Neural cell (in vitro differentiated cells): ENCODE results near the gene C2CD4B. TPM values are rescaled to one million over a fixed set of nuclear protein-coding genes. Genes with fewer than 3 reads are reported as not detected.

Source experiments
- H2AFZ ChIP-seq: fragments of 200-600, 300-800 bp; sonication (generic), shearing (Covaris generic); 2 replicates; pipeline ENCODE4 v1.6.0; 2014; ENCODE audit warnings: low read depth, mild to moderate bottlenecking, antibody characterized with exemption, low read length, moderate library complexity
- H3F3A ChIP-seq: fragments of 200-600 bp; shearing (Covaris generic); 2 replicates; pipeline ENCODE4 v1.6.1; 2016; ENCODE audit warnings: mild to moderate bottlenecking, moderate library complexity, mixed read lengths, antibody characterized with exemption, low read length; ENCODE audit not compliant: insufficient read depth, poor library complexity, severe bottlenecking
- H3K27ac ChIP-seq: fragments of 200-600, 300-800 bp; sonication (generic), shearing (Covaris generic); 2 replicates; pipeline ENCODE4 v1.5.1; 2014; ENCODE audit warnings: mild to moderate bottlenecking, low read length, moderate library complexity
- H3K27me3 ChIP-seq: fragments of 300-800, 200-600 bp; sonication (generic), shearing (Covaris generic); 2 replicates; pipeline ENCODE4 v1.6.0; 2014; ENCODE audit warnings: mild to moderate bottlenecking, low read depth, low read length, moderate library complexity; ENCODE audit not compliant: insufficient read depth
- H3K36me3 ChIP-seq: fragments of 300-800, 200-600 bp; sonication (generic), shearing (Covaris generic); 2 replicates; pipeline ENCODE4 v1.5.1; 2014; ENCODE audit warnings: mild to moderate bottlenecking, antibody characterized with exemption, low read length, moderate library complexity; ENCODE audit not compliant: insufficient read depth
- H3K4me2 ChIP-seq: fragments of 300-800, 200-600 bp; sonication (generic), shearing (Covaris generic); 2 replicates; pipeline ENCODE4 v1.6.0; 2014; ENCODE audit warnings: mild to moderate bottlenecking, low read length
- H3K4me3 ChIP-seq: fragments of 300-800, 200-600 bp; sonication (generic), shearing (Covaris generic); 2 replicates; pipeline ENCODE4 v1.5.1; 2014; ENCODE audit warnings: mild to moderate bottlenecking, low read length, moderate library complexity
- H3K79me2 ChIP-seq: fragments of 200-600 bp; shearing (Covaris generic); replicated peaks from 2 replicates; pipeline ENCODE4 v1.6.0; 2014; ENCODE audit warnings: mild to moderate bottlenecking, low read length, moderate library complexity; ENCODE audit not compliant: insufficient read depth
- H3K9ac ChIP-seq: fragments of 300-800, 200-600 bp; sonication (generic), shearing (Covaris generic); 2 replicates; pipeline ENCODE4 v1.6.1; 2016; ENCODE audit warnings: mild to moderate bottlenecking, low read length, mixed read lengths
- H3K9me2 ChIP-seq: fragments of 200-600 bp; shearing (Covaris generic); 2 replicates; pipeline ENCODE4 v1.6.1; 2016; ENCODE audit warnings: mild to moderate bottlenecking, low read length, mixed read lengths; ENCODE audit not compliant: insufficient read depth
- H3K9me3 ChIP-seq: fragments of 200-600, 300-800 bp; sonication (generic), shearing (Covaris generic); 2 replicates; pipeline ENCODE4 v1.6.1; 2016; ENCODE audit warnings: mild to moderate bottlenecking, mixed run types, low read length, moderate library complexity, mixed read lengths
- H4K20me1 ChIP-seq: fragments of 200-600 bp; shearing (Covaris generic); 2 replicates; pipeline ENCODE4 v1.6.1; 2016; ENCODE audit warnings: mild to moderate bottlenecking, mixed run types; ENCODE audit not compliant: insufficient read depth
- EP300 ChIP-seq: fragments of 450-650 bp; conservative IDR thresholded peaks from 2 replicates; pipeline ENCODE4 v1.6.1; 2014; ENCODE audit warnings: antibody characterized with exemption, mild to moderate bottlenecking, moderate library complexity; ENCODE audit not compliant: poor library complexity, severe bottlenecking
- MXI1 ChIP-seq: fragments of 450-650 bp; conservative IDR thresholded peaks from 2 replicates; pipeline ENCODE4 v1.6.1; 2014; ENCODE audit warnings: antibody characterized with exemption, mild to moderate bottlenecking; ENCODE audit not compliant: poor library complexity, severe bottlenecking
- RAD21 ChIP-seq: fragments of 450-650 bp; conservative IDR thresholded peaks from 2 replicates; pipeline ENCODE4 v1.6.1; 2014; ENCODE audit warnings: antibody characterized with exemption, mild to moderate bottlenecking, moderate library complexity
- SMC3 ChIP-seq: fragments of 450-650 bp; conservative IDR thresholded peaks from 2 replicates; pipeline ENCODE4 v1.6.1; 2014; ENCODE audit warnings: antibody characterized with exemption, mild to moderate bottlenecking, moderate library complexity; ENCODE audit not compliant: poor library complexity
- TAF1 ChIP-seq: IDR thresholded peaks from 2 replicates; pipeline ENCODE4 v1.6.1; 2012; ENCODE audit warnings: low read depth
- polyA plus RNA-seq: library from polyadenylated mRNA; depleted of rRNA; stranded (reverse); fragments of >200 nt; gene quantifications from 2 replicates; pipeline ENCODE4 v1.2.3, GENCODE V29; 2014
- TF ChIP-seq, protein P1 (sequence below): fragments of 450-650 bp; IDR thresholded peaks from 2 replicates; pipeline ENCODE4 v1.5.1; 2014; ENCODE audit warnings: antibody characterized with exemption, mild to moderate bottlenecking, moderate library complexity; ENCODE audit not compliant: poor library complexity, severe bottlenecking
- TF ChIP-seq, protein P2 (sequence below): IDR thresholded peaks from 2 replicates; pipeline ENCODE4 v1.6.1; 2012; ENCODE audit warnings: borderline replicate concordance

C2CD4B gene
- polyA plus RNA-seq, 1 donor from 2014 or later = not detected

GRCh38 chr15:62145015-62145735 is 19.9 kb downstream of the C2CD4B start:
- no peaks in the 10 kb centered on the region for H3K9me2 ChIP-seq
- H3K79me2 ChIP-seq = no peaks in the 10 kb centered on the region
- H3K9ac ChIP-seq = no peak overlapping the region
- no peaks in the 10 kb centered on the region for H3F3A ChIP-seq
- no peaks in the 10 kb centered on the region for H4K20me1 ChIP-seq
- H3K27ac ChIP-seq = no peak overlapping the region
- no peak overlapping the region for H3K4me2 ChIP-seq
- no peaks in the 10 kb centered on the region for H3K9me3 ChIP-seq
- no peak overlapping the region for H2AFZ ChIP-seq
- no peaks in the 10 kb centered on the region for H3K27me3 ChIP-seq
- H3K36me3 ChIP-seq = no peaks in the 10 kb centered on the region
- no peak for TF ChIP-seq RAD21
- no peak overlapping the region for H3K4me3 ChIP-seq

- H3K4me3 ChIP-seq = no peak overlapping the region
- TF ChIP-seq MXI1 (no peak), TAF1 (no peak), SMC3 (no peak)
- TF ChIP-seq, protein P1, sequence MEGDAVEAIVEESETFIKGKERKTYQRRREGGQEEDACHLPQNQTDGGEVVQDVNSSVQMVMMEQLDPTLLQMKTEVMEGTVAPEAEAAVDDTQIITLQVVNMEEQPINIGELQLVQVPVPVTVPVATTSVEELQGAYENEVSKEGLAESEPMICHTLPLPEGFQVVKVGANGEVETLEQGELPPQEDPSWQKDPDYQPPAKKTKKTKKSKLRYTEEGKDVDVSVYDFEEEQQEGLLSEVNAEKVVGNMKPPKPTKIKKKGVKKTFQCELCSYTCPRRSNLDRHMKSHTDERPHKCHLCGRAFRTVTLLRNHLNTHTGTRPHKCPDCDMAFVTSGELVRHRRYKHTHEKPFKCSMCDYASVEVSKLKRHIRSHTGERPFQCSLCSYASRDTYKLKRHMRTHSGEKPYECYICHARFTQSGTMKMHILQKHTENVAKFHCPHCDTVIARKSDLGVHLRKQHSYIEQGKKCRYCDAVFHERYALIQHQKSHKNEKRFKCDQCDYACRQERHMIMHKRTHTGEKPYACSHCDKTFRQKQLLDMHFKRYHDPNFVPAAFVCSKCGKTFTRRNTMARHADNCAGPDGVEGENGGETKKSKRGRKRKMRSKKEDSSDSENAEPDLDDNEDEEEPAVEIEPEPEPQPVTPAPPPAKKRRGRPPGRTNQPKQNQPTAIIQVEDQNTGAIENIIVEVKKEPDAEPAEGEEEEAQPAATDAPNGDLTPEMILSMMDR = no peak
- no peak overlapping the region for H3K9ac ChIP-seq
Measured at GRCh38 chr15:62142736-62143135, 22.3 kb downstream of the C2CD4B start.

DNA sequence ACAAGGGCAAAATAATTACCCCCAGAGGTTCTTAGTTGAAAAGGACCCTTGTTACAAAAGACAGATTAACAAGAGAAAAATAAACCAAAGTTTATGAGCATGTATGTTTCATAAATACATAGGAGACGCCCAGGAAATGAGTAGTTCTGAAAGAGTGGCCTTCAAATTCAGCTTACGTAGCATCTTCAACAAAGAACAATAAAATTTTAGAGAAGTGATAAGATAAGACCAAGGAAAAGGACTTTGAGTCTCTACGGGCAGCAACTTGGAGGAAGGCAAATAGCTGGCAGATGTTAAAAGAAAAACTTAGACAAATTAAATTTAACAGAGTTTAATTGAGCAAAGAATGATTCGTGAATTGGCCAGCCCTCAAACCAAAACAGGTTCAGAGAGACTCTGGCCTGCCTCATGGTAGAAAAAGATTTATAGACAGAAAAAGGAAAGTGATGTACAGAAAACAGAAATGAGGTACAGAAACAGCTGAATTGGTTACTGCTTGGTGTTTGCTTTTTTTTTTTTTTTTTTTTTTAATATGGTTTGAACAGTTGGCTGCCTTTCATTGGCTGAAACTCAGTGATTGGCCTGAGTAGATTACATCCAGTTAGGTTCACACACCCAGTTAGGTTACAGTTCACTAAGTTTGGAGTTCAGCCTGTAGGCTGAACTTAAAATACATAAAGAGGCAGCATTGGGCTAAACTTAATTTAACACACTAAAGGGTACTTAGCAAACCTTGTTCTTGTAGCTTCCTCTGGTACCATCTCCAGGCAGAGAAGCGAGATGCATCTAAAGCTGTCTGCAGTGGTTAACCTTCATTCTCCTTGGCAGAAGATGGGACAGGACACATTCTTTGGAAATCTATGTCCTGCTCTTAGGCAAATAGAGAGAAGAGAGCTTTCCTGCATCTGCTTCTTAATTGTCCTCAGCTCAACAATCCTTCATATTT is 23.2 kb downstream of the C2CD4B start:
- Histone ChIP-seq H3K4me2 (no peak overlapping the region), H3F3A (no peaks in the 10 kb centered on the region), H3K36me3 (no peaks in the 10 kb centered on the region), H3K9ac (no peak overlapping the region), H3K27ac (no peak overlapping the region), H3K79me2 (no peaks in the 10 kb centered on the region), H4K20me1 (no peaks in the 10 kb centered on the region), H3K9me3 (no peaks in the 10 kb centered on the region), H3K9me2 (no peaks in the 10 kb centered on the region), H3K4me3 (no peak overlapping the region), H3K27me3 (no peaks in the 10 kb centered on the region), H2AFZ (no peak overlapping the region)
- TF ChIP-seq MXI1 (no peak), TAF1 (no peak), RAD21 (no peak), EP300 (no peak), SMC3 (no peak)
- TF ChIP-seq, protein P1 = no peak
- TF ChIP-seq, protein P2, sequence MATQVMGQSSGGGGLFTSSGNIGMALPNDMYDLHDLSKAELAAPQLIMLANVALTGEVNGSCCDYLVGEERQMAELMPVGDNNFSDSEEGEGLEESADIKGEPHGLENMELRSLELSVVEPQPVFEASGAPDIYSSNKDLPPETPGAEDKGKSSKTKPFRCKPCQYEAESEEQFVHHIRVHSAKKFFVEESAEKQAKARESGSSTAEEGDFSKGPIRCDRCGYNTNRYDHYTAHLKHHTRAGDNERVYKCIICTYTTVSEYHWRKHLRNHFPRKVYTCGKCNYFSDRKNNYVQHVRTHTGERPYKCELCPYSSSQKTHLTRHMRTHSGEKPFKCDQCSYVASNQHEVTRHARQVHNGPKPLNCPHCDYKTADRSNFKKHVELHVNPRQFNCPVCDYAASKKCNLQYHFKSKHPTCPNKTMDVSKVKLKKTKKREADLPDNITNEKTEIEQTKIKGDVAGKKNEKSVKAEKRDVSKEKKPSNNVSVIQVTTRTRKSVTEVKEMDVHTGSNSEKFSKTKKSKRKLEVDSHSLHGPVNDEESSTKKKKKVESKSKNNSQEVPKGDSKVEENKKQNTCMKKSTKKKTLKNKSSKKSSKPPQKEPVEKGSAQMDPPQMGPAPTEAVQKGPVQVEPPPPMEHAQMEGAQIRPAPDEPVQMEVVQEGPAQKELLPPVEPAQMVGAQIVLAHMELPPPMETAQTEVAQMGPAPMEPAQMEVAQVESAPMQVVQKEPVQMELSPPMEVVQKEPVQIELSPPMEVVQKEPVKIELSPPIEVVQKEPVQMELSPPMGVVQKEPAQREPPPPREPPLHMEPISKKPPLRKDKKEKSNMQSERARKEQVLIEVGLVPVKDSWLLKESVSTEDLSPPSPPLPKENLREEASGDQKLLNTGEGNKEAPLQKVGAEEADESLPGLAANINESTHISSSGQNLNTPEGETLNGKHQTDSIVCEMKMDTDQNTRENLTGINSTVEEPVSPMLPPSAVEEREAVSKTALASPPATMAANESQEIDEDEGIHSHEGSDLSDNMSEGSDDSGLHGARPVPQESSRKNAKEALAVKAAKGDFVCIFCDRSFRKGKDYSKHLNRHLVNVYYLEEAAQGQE = no peak

More at GRCh38 chr15:62142736-62143135, 22.3 kb downstream of the C2CD4B start:
- Histone ChIP-seq H3K4me2 (no peak overlapping the region), H3F3A (no peaks in the 10 kb centered on the region), H3K27ac (no peak overlapping the region), H3K27me3 (no peaks in the 10 kb centered on the region), H3K79me2 (no peaks in the 10 kb centered on the region), H3K9me2 (no peaks in the 10 kb centered on the region), H2AFZ (no peak overlapping the region), H4K20me1 (no peaks in the 10 kb centered on the region), H3K36me3 (no peaks in the 10 kb centered on the region), H3K9me3 (no peaks in the 10 kb centered on the region)
